Activated CD8-positive, alpha-beta memory T cell treated with anti-CD3 and anti-CD28 coated beads, Interleukin-2, amount 50 U/mL, for 4 hours (primary cell): ENCODE data around the gene ZNF529.
"Not testable (repeated sequence)": the region's sequence is repeated elsewhere in the genome, so short reads cannot be mapped to it uniquely, and the experiment has no call there.

ENCODE experiments used
- DNase-seq: peaks from one replicate; pipeline ENCODE4 v3.0.0-alpha.2; 2020

Gene ZNF529

DNA sequence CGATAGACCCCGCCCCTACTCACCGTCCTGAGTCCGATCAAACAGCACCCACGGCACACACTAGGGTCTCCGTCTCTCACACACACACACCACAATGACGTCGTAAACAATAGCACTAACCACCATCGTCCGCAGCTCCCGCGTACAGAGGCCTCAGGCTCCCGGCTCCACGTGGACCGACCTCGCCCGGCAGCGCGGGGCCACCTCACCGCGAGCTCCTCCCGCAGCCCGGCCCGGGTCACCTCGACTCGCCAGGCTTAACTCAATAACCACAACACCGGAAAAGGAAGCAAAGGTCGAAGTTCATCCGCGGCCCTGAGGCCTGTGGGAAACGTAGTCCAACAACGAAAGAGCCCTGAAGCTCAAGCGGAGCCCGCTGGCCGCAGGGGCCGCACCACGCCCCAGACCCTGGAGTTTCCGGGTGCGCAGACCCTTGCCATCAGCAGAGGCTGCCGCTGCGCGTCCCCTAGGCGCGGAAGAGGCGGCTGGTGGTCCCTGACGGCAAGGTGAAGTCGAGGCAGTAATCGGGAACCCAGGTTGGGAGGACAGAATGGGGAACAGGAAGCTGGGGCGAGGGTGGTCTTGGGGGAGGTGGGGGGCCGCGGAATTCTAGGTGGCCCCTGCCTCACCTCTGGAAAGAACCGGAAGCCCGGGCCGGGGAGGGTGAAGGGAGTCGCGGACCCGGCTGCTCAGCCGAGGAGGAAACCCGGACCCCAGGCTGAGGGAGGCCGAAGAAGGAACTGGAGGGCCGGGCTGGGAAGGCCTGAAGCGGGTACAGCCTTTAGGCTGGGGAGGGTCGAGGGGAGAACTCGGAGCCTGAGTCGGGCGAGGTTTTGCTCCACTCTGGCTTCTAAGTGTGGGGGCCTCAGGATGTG lies at the start of gene ZNF529:
Gene ZNF529 (minus strand): TSS at position 273 of the 875 bp plus-strand sequence. CDS start 946 bp downstream, outside the sequence.
- peak; percentile 80 for DNase-seq

DNA sequence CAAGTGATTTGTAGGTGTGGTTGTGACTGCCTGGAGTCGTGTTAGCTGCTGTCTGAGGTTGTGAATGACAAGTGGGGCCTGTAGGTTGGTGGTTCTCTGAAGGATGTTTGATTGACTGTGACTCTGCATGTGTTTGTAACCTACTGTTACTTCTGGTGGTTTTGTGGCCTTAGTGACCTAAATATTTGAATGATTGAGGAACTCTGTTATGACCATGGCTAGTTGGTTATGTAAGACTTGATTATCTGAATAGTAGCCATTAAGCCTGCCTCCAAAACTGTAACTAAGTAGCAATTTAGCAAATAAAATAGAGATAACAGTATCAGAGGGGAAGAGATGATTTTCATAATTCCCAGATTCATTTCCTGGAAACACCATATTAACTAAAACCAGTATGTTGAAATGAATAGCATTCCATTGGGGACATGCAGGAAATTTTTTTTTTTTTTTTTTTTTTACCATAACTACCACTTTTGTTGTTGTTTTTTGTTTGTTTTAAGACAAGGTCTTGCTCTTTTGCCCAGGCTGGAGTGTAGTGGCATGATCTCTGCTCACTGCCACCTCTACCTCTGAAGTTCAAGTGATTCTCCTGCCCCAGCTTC lies 32.9 kb upstream of the ZNF529 start:
- DNase-seq: no peak

DNA sequence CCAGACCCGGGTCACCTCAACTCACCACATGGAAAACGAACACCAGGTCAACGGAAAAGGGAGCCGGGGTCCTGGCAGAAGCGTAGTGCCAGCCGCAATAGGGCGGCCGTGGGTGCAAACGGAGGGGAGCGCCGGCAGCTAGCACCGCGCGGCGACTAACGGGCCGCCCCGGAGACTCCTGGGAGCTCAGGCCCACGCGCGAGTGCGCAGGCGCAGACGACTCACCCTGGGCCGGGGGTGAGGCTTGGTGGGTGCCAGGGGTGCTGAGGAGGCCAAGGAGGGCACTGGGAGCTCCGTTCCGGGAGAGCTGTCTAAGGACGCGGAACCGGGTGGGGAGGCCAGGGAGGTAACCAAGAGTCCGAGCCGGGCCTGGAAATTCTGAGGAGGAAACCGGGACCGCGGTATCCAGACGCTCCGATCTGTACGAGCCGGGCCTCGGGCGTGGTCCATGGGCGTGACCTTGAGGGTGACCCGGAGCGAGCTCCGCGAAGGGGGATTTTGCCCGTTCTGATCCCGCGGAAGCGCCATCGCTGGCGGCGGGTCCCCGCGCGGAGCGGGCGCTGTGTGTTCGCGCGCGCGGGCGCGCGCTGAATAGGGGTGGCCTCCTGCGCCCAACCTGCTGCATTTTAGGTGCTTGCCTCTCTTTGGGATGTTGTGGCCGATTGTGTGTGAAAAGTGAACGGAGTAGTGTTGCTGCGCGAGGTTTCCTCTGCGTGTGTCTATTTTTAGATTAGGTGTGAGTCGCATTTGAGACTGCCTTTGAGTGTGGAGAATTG lies 32.2 kb upstream of the ZNF529 start, which contains the start of gene ZNF382:
Gene ZNF382 (plus strand): TSS at position 213 of the 776 bp plus-strand sequence. CDS start 4,602 bp downstream, outside the sequence.
- peak; percentile 88 for DNase-seq

DNA sequence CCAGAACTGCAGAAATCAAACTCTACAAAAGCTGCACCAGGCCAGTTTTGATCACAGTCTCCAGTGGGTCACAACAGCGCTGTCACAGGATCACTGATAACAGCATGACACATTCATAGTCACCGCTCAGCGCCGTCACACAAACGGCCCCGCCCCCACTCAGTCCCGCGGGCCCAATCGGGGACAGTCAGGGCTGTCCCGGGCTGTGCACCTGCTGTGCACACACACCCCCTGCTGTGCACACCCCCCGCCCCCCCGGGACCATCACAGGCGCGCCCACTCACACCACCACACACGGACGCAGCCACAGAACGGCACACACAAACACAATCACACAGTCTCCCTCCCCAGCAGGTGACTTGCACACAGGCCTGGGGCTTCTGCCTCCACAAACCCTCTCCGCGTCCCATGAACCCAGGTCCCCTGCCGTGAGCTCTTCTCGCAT lies 31.6 kb upstream of the ZNF529 start:
- peak; percentile 89 for DNase-seq

DNA sequence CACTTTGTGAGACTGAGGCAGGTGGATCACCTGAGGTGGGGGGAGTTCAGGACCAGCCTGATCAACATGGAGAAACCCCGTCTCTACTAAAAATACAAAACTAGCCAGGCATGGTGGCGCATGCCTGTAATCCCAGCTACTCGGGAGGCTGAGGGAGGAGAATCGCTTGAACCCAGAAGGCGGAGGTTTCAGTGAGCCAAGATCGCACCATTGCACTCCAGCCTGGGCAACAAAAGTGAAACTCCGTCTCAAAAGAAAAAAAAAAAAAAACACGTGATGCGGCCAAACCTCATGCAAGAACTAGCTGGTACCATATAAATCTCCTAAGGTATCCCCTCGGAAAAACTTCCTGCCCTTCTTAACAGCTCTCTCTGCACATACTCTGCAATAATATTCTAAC lies 29.6 kb upstream of the ZNF529 start:
- not testable (repeated sequence) for DNase-seq

GRCh38 chr19:36579255-36579654 lies 6.2 kb upstream of the ZNF529 start:
- no peak for DNase-seq

DNA sequence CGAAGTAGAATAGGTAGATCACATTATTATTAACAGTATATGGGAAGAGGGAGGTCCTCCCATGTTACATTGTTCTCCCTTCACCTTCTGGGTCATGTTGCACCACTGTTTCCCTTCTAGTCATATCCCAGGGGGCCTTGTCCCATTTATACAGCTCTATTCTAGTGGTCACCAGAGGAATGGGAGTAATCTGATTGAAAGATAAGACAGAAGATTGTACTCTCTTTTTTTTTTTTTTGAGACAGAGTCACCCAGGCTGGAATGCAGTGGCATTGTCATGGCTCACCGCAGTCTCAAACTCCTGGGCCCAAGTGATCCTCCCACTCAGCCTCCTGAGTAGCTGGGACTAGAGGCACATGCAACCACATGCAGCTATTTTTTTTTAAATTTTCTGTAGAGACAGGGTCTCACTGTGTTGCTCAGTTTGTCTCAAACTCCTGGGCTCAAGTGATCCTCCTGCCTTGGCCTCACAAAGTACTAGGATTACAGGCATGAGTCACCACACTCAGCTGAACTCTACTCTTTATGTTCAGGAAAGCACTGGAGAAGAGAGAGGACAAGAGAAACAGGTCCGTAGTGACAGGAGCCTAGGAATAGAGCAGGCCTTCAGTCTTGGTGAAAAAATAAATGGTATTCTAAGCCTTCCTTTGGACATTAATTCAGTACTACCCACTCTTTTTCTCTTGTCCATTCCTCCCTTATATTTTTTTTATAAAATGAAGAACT lies 4.3 kb upstream of the ZNF529 start:
- no peak for DNase-seq

- no peak for DNase-seq
These were observed 1.6 kb upstream of the ZNF529 start for GRCh38 chr19:36574741-36575140.

- DNase-seq: no peak
These were observed 1.0 kb upstream of the ZNF529 start for GRCh38 chr19:36573895-36574720.

- DNase-seq: no peak
These were observed 486 bp downstream of the ZNF529 start for GRCh38 chr19:36572593-36573019.

DNA sequence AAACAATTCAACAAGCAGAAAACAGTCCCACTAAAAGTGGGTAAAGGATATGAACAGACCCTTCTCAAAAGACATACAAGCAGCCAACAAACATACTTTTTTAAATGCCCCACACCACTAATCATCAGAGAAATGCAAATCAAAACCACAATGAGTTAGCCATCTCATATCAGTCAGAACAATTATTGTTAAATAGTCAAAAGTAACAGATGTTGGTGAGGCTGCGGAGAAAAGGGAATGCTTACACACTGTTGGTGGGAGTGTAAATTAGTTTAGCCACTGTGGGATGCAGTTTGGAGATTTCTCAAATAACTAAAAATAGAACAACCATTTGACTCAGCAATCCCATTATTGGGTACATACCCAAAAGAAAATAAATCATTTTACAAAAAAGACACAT lies 8.7 kb downstream of the ZNF529 start:
- no peak for DNase-seq

- no peak for DNase-seq
These were observed 25.9 kb downstream of the ZNF529 start for GRCh38 chr19:36547001-36547732.

DNA sequence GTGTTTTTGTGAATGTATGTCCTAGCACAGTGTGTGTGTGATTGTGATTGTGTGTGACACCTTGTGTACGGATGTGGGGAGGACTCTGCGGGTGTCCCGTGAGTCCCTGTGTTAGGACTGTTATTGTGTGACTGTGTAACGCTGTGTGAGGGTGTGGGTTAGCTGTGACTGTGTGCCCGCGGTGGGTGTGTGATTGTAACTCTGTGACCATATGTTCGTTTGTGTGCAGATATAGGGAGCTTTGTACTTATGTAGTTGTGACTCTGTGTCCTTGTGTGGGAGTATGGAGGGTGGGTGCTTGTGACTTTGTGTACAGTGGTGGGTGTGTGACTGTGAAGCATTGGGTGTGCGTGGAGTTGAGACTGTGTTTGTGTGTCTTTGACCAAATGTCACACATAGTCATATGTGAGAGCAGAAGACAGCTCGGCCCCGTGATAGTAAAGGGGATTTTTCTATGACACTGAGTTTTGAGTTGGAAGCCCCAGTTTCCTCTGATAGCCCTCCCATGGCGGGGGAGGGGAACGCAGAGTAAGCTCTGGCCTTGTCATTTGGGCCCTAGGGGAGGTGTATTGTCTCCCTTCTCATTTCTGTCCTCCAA lies 44.1 kb downstream of the ZNF529 start:
- no peak for DNase-seq

GRCh38 chr19:36528194-36528920 lies 44.7 kb downstream of the ZNF529 start, which contains the start of gene ZNF260:
TSS of gene ZNF260 (minus strand) at chr19:36528271. CDS start at chr19:36515238, 13,033 bp downstream.
- DNase-seq: peak; percentile 90

- no peak for DNase-seq
These were observed 45.3 kb downstream of the ZNF529 start for GRCh38 chr19:36527873-36528193.

DNA sequence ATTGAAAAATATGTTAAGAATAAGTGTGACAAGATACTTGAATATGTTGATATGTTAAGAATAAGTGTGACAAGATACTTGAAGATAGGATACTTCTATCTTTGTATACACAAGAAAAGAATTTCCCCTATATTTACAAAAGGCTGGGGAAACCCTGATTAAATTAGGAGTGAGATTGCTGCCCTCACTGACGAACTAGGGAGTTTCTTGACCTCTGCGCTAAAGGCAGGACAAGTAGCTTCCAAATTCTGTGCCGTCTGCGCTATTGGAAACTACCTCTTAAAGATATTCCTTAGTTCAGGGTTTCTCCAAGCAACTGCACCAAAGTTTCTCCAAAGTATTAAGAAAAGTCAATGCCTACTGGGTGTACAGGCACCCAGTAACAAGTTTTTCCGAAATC lies 45.8 kb downstream of the ZNF529 start:
- DNase-seq: no peak

DNA sequence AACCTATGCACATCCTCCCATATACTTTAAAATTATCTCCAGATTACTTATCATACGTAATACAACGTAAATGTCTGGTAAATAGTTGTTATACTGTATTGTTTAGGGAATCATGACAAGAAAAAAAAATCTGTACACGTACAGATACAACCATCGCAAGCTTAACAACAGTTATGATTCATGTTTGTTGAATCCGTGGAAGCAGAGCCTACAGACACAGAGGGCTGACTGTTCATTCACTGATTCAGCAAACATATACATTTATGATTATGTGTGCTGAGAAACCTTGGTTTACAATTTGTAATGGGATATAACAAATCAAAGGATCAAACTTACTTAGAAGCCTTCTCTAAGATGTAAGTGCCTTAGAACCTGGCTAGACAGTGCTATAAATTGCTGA lies 46.5 kb downstream of the ZNF529 start:
- DNase-seq: no peak

- no peak for DNase-seq
These were observed 48.5 kb downstream of the ZNF529 start for GRCh38 chr19:36524617-36525016.

DNA sequence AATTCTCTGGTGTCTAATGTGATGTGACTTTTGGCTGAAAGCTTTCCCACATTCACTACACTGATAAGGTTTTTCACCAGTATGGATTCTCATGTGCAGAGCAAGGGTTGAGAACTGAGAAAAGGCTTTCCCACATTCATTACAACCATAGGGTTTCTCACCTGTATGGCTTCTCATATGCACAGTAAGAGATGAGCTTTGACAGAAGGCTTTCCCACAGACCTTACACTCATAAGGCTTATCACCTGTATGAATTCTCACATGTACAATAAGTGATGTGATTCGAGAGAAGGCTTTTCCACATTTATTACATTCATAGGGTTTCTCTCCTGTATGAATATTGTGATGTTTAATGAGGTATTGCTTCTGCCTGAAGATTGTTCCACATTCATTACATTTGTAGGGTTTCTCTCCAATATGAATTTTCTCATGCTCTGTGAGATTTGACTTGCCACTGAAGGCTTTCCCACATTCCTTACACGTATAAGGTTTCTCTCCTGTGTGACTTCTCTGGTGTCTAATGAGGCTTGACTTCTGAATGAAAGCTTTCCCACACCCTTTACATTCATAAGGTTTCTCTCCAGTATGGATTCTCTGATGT lies 59.0 kb downstream of the ZNF529 start:
- DNase-seq: no peak
